GM12875 (cell line): ENCODE data around the gene PAFAH1B2.

Experiments
- H3K4me3 ChIP-seq: one replicate; pipeline ENCODE4 v1.5.1; 2011; ENCODE audit warnings: low read depth, low read length, control low read depth
- CTCF ChIP-seq: IDR thresholded peaks from 2 replicates; pipeline ENCODE4 v1.5.1; 2011; ENCODE audit warnings: low read depth, mild to moderate bottlenecking, control low read depth, inconsistent platforms, low read length, moderate library complexity, borderline replicate concordance; ENCODE audit not compliant: insufficient read depth

The PAFAH1B2 gene

DNA sequence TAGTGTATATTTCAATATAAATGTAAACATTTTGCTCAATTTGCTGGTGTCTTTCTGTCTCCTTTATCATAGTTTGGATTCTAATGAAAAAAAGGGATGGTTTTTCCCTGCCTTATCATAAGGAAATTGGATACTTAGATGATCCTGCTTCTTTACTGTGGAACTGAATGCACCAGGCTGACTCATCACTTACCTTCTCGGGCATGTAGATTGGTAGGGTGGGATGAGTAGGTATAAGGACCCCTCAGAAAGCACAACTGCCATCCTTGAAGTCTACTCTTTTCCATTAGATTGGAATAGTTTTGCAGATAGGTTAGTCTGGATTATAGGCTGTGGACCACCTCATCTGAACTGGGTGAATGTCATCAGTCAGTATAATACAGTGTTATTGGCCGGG, 26.9 kb downstream of the PAFAH1B2 start:
- no peak overlapping the region for H3K4me3 ChIP-seq
- no peak for TF ChIP-seq CTCF

DNA sequence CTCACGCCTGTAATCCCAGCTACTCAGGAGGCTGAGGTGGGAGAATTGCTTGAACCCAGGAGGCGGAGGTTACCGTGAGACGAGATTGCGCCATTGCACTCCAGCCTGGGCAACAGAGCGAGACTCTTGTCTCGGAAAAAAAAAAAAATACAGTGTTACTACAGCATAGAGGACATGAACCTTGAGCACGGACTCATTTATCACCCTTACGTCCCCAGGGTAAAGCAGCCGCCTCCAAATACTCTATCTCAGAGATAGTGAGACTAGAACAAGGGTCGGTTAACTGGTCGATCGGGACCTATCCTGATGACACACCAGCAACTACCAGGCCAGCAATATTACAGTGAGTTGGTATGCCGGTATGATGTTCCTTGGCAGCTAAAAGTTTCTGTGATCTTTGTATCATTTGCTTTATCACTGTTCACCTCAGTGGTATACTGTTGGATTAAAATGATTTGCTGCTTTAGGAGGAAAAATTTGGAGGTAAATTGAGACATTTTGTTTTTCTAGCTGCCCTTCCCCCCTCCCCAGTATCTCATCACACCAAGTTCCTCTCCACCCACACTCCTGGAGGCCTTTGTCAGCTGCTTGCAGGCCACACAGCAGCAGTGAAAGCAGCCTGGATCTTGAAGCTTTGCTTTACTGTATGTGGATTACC, 27.4 kb downstream of the PAFAH1B2 start:
- TF ChIP-seq CTCF = no peak
- H3K4me3 ChIP-seq = no peak overlapping the region

DNA sequence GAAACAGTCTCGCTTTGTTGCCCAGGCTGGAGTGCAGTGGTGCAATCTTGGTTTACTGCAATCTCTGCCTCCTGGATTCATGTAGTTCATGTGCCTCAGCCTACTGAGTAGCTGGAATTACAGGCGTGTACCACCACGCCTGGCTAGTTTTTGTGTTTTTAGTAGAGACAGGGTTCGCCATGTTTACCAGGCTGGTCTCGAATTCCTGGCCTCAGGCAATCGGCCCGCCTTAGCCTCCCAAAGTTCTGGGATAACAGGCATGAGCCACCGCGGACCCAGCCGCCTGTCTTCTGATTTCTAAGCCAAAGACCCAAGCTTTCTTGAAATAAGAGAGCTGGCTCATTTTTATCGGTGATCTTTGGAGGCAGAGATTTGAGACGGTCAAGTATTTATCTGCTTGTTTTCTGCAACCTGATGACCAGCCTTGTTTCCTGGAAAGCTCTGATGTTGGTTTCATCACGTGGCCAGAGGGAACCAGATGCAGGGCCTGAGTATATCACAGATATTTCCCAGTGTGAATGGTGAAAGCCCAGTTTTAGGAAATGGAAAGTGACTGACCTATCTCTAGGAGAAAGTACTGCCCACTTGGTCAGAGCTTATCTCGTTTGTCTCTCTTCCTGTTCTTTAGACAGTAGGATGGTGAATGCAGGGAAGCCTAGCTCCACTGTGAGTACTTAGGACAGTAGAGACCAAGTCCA, 28.8 kb downstream of the PAFAH1B2 start:
- TF ChIP-seq CTCF = no peak
- H3K4me3 ChIP-seq = no peak overlapping the region

- H3K4me3 ChIP-seq = no peak overlapping the region
- no peak for TF ChIP-seq CTCF
Measured at GRCh38 chr11:117175104-117175503, 31.0 kb downstream of the PAFAH1B2 start.

DNA sequence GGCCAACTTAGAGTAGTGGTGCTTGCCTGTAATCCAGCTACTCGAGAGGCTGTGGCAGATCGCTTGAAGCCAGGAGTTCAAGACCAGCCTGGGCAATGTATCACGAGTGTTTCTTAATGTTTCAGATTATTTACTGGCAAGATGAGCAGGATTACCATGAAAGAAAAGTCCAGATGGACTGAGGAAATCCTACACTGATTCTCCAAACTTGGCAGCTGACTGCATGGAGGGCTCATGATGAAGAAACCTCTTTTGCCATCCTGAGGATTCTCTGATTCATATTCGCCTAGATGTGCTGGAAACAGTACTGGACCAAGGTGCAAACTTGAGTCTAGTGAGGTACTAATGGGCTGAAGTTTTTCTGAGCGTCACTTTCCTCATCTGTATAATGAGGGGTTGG, 31.7 kb downstream of the PAFAH1B2 start:
- no peak overlapping the region for H3K4me3 ChIP-seq
- TF ChIP-seq CTCF = no peak

DNA sequence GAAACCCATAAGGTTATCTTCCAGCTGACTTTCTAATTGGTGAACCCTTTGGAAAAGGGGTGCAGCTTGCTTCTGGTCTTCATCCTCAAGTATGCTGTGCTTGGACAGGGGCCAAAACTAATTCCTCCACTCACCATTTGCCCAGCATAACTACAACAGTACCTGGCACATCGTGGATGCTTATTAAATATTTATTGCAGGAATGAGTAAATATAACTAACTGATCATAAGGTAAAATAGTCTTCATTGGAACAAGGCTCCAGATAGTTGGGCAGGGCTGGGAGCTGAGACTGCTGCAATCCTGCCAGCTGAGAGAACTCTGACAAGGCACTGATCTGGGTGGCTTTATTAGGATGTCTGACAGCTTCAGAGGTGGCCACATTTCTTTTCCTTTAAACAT, 32.1 kb downstream of the PAFAH1B2 start:
- no peak for TF ChIP-seq CTCF
- no peak overlapping the region for H3K4me3 ChIP-seq

DNA sequence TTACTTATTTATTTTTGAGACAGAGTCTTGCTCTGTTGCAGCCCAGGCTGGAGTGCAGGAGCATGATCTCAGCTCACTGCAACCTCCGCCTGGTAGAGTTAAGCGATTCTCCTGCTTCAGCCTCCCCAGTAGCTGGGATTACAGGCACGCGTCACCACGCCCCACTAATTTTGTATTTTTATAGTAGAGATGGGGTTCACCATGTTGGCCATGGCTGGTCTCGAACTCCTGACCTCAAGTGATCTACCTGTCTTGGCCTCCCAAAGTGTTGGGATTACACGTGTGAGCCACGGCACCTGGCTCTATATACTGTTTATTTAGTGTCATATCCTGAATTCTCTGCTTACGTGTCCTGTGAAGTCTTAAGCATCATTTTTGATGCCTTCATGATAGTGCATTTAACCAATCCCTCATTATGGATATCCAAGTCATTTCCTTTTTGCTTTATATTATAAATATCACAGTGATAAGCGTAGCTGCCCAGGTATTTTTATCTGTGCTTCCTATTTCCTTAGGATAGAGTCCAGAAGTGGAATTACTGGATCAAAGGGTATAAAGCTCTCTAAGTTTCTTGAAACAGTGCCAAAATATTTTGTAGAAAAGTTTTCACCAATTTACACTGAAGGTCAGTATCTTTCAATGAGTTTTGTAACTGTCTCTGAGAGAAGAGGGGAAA, 33.6 kb downstream of the PAFAH1B2 start:
- no peak for TF ChIP-seq CTCF
- no peak overlapping the region for H3K4me3 ChIP-seq
